DND-41 (cell line): Measurements from ENCODE around the gene GPC3.

Experiments
- ATAC-seq: fragments of 200-7000 bp; cut with Tn5 transposase; 3 replicates; pipeline ENCODE4 v1.9.1; 2021; ENCODE audit warnings: low read depth; ENCODE audit not compliant: insufficient read depth
- DNase-seq: peaks from one replicate; pipeline ENCODE4 v3.0.0-alpha.2; 2020
- H2AFZ ChIP-seq: 2 replicates; pipeline ENCODE4 v1.6.0; 2012; ENCODE audit warnings: low read depth, low read length
- H3K27ac ChIP-seq: 2 replicates; pipeline ENCODE4 v1.5.1; 2012; ENCODE audit warnings: low read length, inconsistent platforms
- H3K27me3 ChIP-seq: fragments of 200-600 bp; sonication (generic); 2 replicates; pipeline ENCODE4 v1.6.0; 2012; ENCODE audit warnings: low read length, mild to moderate bottlenecking, inconsistent platforms; ENCODE audit not compliant: insufficient read depth, poor library complexity
- H3K36me3 ChIP-seq: 2 replicates; pipeline ENCODE4 v1.5.1; 2012; ENCODE audit warnings: low read length, inconsistent platforms; ENCODE audit not compliant: insufficient read depth
- H3K4me1 ChIP-seq: 2 replicates; pipeline ENCODE4 v1.5.1; 2012; ENCODE audit warnings: mild to moderate bottlenecking, low read length; ENCODE audit not compliant: insufficient read depth
- H3K4me2 ChIP-seq: 2 replicates; pipeline ENCODE4 v1.6.0; 2012; ENCODE audit warnings: mild to moderate bottlenecking, moderate library complexity, low read length, inconsistent platforms; ENCODE audit not compliant: insufficient read depth
- H3K4me3 ChIP-seq, 2 experiments: fragments of 200-600 bp in 1 of 2; shearing (Covaris generic) in 1 of 2; 2 replicates each; pipeline ENCODE4 v1.5.1; 2012 to 2016; ENCODE audit warnings: inconsistent platforms in 2 of 2, low read length in 2 of 2, mild to moderate bottlenecking in 2 of 2, low read depth in 1 of 2, moderate library complexity in 1 of 2
- H3K79me2 ChIP-seq: 2 replicates; pipeline ENCODE4 v1.6.0; 2012; ENCODE audit warnings: low read length, inconsistent platforms; ENCODE audit not compliant: insufficient read depth
- H3K9ac ChIP-seq: 2 replicates; pipeline ENCODE4 v1.6.0; 2012; ENCODE audit warnings: low read depth, mild to moderate bottlenecking, inconsistent platforms, low read length, moderate library complexity
- H3K9me3 ChIP-seq: 2 replicates; pipeline ENCODE4 v1.5.1; 2012; ENCODE audit warnings: low read length, moderate library complexity, mild to moderate bottlenecking, inconsistent platforms; ENCODE audit not compliant: insufficient read depth, severe bottlenecking
- H4K20me1 ChIP-seq: 2 replicates; pipeline ENCODE4 v1.6.0; 2012; ENCODE audit warnings: low read length; ENCODE audit not compliant: insufficient read depth
- CTCF ChIP-seq: IDR thresholded peaks from 2 replicates; pipeline ENCODE4 v1.5.1; 2012; ENCODE audit warnings: borderline replicate concordance, low read length, moderate library complexity, mild to moderate bottlenecking; ENCODE audit not compliant: poor library complexity, severe bottlenecking; ENCODE audit errors: extremely low read depth
- EZH2 ChIP-seq: IDR thresholded peaks from 3 replicates; pipeline ENCODE4 v1.6.1; 2012; ENCODE audit warnings: borderline replicate concordance, low read depth, mild to moderate bottlenecking, moderate library complexity, low read length, inconsistent platforms; ENCODE audit not compliant: severe bottlenecking

The GPC3 gene

DNA sequence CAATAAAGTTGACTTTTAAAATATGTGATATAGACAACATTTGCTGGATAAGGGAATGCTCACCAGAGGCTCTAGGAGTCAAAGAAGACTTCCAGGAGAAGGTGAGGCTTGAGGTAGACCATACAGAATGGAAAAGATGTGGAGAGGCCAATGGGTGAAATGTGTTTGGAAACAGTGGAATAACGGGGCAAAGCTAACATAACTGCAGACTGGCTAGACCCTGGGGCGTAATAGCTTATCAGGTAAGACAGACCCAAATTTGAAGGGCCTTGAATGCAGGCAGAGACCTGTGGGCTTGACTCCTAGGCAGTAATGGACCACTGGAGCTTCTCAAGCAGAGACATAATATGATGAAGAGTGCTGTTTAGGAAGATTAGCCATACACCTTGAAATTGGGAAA is 25.4 kb downstream of the GPC3 start:
- TF ChIP-seq EZH2 (no peak), CTCF (no peak)
- no peaks in the 10 kb centered on the region for H4K20me1 ChIP-seq
- no peaks in the 10 kb centered on the region for H3K27me3 ChIP-seq
- H3K4me3 ChIP-seq = no peak overlapping the region
- no peak overlapping the region for H2AFZ ChIP-seq
- H3K27ac ChIP-seq = no peak overlapping the region
- H3K79me2 ChIP-seq = no peaks in the 10 kb centered on the region
- no peak overlapping the region for H3K9ac ChIP-seq
- peaks cover 23% of the 10 kb centered on the region for H3K4me1 ChIP-seq
- H3K9me3 ChIP-seq = no peaks in the 10 kb centered on the region
- H3K36me3 ChIP-seq = no peaks in the 10 kb centered on the region
- no peak for ATAC-seq
- H3K4me2 ChIP-seq = no peak overlapping the region
- DNase-seq = no peak

DNA sequence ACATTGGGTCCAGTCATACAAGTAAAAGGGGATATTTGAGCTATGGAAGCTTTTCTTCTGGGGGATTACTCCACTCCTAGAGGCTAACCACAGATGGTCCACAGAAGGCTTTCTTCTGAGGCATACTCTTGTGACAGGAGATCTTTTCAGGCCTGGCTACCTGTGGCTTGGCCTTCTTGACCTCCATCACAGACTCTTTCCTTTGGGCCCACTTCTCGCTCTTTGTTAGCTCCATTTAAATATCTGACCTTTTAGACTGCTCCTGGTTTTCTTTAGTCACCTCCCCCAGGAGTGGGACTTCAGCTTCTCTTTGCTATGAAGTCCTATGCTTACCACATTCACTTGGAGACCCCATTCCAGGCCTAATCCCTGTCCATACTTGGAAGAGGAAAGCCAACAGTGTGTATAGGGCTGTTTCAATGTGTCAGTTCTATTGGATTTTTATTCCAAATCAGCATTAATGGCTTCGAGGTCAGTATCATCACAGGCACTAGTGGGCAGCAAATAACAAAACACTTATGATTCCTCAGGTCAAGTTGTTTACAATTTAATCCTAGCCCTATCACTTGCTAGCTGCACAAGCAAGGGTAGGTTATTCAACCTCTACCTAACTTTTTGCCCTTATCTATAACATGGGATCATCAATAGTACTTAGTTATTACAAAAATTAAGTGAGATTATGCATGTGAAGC is 26.3 kb downstream of the GPC3 start:
- Histone ChIP-seq H3K4me2 (no peak overlapping the region), H4K20me1 (no peaks in the 10 kb centered on the region), H3K4me1 (peaks cover 14% of the 10 kb centered on the region), H3K9me3 (no peaks in the 10 kb centered on the region), H3K27me3 (no peaks in the 10 kb centered on the region), H3K9ac (no peak overlapping the region), H2AFZ (no peak overlapping the region), H3K36me3 (no peaks in the 10 kb centered on the region), H3K4me3 (no peak overlapping the region), H3K27ac (no peak overlapping the region), H3K79me2 (no peaks in the 10 kb centered on the region)
- DNase-seq (no peak), ATAC-seq (no peak)
- TF ChIP-seq EZH2 (no peak), CTCF (no peak)

DNA sequence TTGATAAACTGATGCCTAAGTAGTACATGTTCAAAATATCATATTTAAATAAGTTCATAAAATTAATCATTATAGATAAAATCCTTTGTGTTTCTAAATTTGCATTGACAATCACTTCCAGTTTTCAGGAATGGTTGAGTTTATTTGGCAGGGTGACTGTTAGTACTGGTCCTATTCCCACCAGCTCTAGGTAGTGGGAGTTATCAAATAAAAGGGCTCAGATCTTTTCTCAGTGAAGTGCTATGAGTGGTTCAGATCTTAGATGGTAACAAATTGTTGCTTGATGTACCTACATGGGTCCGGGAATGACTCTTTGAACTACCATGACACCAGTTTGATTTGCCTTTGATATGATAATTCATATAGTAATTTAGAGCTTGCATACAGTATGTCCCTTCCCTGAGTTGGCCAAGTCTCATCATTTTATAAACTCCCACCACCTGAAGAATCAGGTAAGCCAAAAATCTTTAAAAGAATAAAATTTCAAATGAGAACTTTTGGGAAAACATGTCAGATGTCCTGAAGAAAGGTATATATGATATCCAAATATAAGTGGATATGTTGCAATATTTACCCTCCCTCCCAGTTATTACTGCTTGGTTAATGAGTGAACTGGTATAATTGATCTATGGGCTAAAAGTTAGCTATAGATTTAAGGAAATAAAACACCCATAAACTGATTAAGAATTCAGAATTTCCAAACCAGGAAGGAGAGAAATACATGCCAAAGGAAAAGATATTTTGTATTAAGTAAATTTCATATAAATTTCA is 28.6 kb downstream of the GPC3 start:
- H3K27me3 ChIP-seq = no peaks in the 10 kb centered on the region
- H3K4me1 ChIP-seq = no peaks in the 10 kb centered on the region
- no peak overlapping the region for H3K4me3 ChIP-seq
- H3K79me2 ChIP-seq = no peaks in the 10 kb centered on the region
- H3K4me2 ChIP-seq = no peak overlapping the region
- no peak for ATAC-seq
- TF ChIP-seq CTCF (no peak), EZH2 (no peak)
- no peaks in the 10 kb centered on the region for H3K36me3 ChIP-seq
- H3K27ac ChIP-seq = no peak overlapping the region
- no peak overlapping the region for H2AFZ ChIP-seq
- H3K9me3 ChIP-seq = no peaks in the 10 kb centered on the region
- DNase-seq = no peak
- H3K9ac ChIP-seq = no peak overlapping the region
- no peaks in the 10 kb centered on the region for H4K20me1 ChIP-seq
